Heart right ventricle (tissue), 16 donors: ENCODE measurements around the gene PCGF1. TPM values are rescaled to one million over a fixed set of nuclear protein-coding genes. Genes with fewer than 3 reads are reported as not detected.

Experiments used
- ATAC-seq, 8 donors: fragments of 200-7000 bp; cut with Tn5 transposase; one replicate each; pipeline ENCODE4 v1.9.1; 2020; ENCODE audit warnings: mild to moderate bottlenecking in 8 of 8, moderate library complexity in 8 of 8, moderate number of reproducible peaks in 1 of 8
- DNase-seq, 2 donors: peaks; one replicate each; pipeline ENCODE4 v3.0.0-alpha.2; 2020
- H3K27ac ChIP-seq, 10 donors: fragments of 200-600 bp; sonication (generic) in 2 of 10; one replicate each; pipeline versions ENCODE4 v1.5.0 to v1.8.0; 2020 to 2022; ENCODE audit warnings: mild to moderate bottlenecking in 3 of 10
- H3K27me3 ChIP-seq, 7 donors: fragments of 200-600 bp; one replicate each; pipeline ENCODE4 v1.8.0; 2021 to 2022; ENCODE audit warnings: mild to moderate bottlenecking in 2 of 7
- H3K36me3 ChIP-seq, 9 donors: fragments of 200-600 bp; sonication (generic) in 1 of 9; one replicate each; pipeline versions ENCODE4 v1.5.0 to v1.8.0; 2020 to 2022; ENCODE audit warnings: mild to moderate bottlenecking in 2 of 9
- H3K4me1 ChIP-seq, 9 donors: fragments of 200-600 bp; sonication (generic) in 1 of 9; one replicate each; pipeline versions ENCODE4 v1.5.0 to v1.8.0; 2020 to 2022; ENCODE audit warnings: mild to moderate bottlenecking in 4 of 9
- H3K4me3 ChIP-seq, 10 donors: fragments of 200-600 bp; sonication (generic) in 2 of 10; one replicate each; pipeline versions ENCODE4 v1.5.0 to v1.8.0; 2020 to 2022; ENCODE audit warnings: mild to moderate bottlenecking in 7 of 10, moderate library complexity in 2 of 10
- H3K9me3 ChIP-seq, 11 donors: fragments of 200-600 bp in 10 of 11; sonication (generic) in 2 of 11; one replicate each; pipeline versions ENCODE4 v1.5.0 to v1.8.0; 2013 to 2022; ENCODE audit warnings: mild to moderate bottlenecking in 2 of 11, control low read depth in 1 of 11, moderate library complexity in 1 of 11
- WGBS, 2 donors: extraction: QIAGEN DNeasy Blood & Tissue Kit; methylation state at CpG; one replicate each; pipeline ENCODE4 v1.1.7; 2013; ENCODE audit warnings: inconsistent platforms in 1 of 2; 5-methylcytosine and 5-hydroxymethylcytosine counted together
- intact Hi-C, 10 donors: fragments of 100-400 bp; cut with DNase I; formaldehyde crosslinking; loops; one replicate each; pipeline versions ENCODE4 v1.11.1 to v1.14.2; 2022
- polyA plus RNA-seq, 2 donors: library from polyadenylated mRNA; stranded (reverse); fragments of 200-250 nt; gene quantifications; one replicate each; pipeline ENCODE4 v1.2.3, GENCODE V29; 2013
- total RNA-seq, 10 donors: library from RNA; stranded (reverse); fragmentation: NEBNext Ultra II Directional in 3 of 10; extraction: Animal tissue kit (Norgen Biotek cat#: 25700) in 3 of 10; gene quantifications; one replicate each; pipeline versions ENCODE4 v1.2.1 to v1.2.4, GENCODE V29; 2021 to 2023
- TF ChIP-seq, protein P1 (sequence below), 9 donors: fragments of 200-600 bp; sonication (generic) in 2 of 9; IDR thresholded peaks; one replicate each; pipeline versions ENCODE4 v1.5.0 to v1.8.0; 2021 to 2022; ENCODE audit warnings: antibody characterized with exemption in 9 of 9, mild to moderate bottlenecking in 5 of 9, moderate library complexity in 1 of 9
- donor health status: Arrhythmogenic right ventricular cardiomyopathy.
- donor health status: ischemic (EF 13 %, LVEDD 7.1; RV severe dilation, severe dysfunction).
- donor health status: healthy with polysubstance abuse.
- donor health status: DM: no; HTN: yes; CAD: no.
- donor health status: DM: no; HTN: no; CAD: no.
- donor health status: ischemic (EF 25% LVEDD 6.9; RV normal size, moderate dysfunction).
- donor health status: ischemic (EF 25% LVEDD 5.7; RV mildly dilated, moderate dysfunction).
- donor health status: healthy.
- donor health status: DM: yes; HTN: yes; CAD: no.
- donor health status: Ischemic cardiomyopathy.
- donor health status: ischemic (EF 35%, LVEDD 5.7; RV mildly dilated, moderate dysfunction).
- donor health status: nonischemic (EF 11% LVEDD 7.7; RV severe dilation, severe dysfunction).
- donor health status: DM: yes; HTN: yes; CAD: no.
- donor health status: PGD.
- donor health status: ischemic (EF 29% LVEDD 5.4; RV normal size, mild dysfunction).
- donor health status: nonischemic (EF 23%, LVEDD 6.1; RV moderate dilation, normal function).

PCGF1 gene
- total and polyA plus RNA-seq, 12 donors, result 10.7 to 27.7 (median 16.0) TPM

DNA sequence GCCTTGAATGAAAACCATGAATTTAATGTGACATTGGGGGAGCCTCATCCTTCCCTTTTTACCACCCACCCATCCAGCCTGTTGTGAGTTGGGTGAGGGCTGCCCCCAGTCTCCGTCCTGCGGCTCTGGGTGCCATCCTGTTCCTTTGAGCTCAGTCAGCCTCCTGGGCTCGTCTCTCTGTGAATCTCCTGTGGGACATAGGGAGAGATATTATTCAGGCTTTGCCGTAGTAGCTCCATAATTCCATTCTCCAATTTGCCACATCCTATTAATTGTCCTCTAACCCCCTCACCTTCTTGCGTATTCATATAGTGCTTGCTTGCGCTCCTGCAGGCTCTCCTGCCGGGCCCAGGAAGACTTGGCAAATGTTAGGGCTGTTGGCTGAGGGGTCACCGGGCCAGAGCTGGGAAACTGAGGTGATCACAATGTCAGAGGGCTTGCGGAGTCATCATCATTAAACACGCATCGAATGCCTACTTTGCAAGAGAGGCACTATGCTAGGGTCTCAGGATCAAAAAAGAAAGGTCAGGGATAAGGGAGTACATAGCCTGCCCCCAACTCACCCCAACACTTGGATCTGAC lies 19.2 kb upstream of the PCGF1 start:
- TF ChIP-seq, protein P1, sequence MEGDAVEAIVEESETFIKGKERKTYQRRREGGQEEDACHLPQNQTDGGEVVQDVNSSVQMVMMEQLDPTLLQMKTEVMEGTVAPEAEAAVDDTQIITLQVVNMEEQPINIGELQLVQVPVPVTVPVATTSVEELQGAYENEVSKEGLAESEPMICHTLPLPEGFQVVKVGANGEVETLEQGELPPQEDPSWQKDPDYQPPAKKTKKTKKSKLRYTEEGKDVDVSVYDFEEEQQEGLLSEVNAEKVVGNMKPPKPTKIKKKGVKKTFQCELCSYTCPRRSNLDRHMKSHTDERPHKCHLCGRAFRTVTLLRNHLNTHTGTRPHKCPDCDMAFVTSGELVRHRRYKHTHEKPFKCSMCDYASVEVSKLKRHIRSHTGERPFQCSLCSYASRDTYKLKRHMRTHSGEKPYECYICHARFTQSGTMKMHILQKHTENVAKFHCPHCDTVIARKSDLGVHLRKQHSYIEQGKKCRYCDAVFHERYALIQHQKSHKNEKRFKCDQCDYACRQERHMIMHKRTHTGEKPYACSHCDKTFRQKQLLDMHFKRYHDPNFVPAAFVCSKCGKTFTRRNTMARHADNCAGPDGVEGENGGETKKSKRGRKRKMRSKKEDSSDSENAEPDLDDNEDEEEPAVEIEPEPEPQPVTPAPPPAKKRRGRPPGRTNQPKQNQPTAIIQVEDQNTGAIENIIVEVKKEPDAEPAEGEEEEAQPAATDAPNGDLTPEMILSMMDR (IDR thresholded peaks at IDR 0.05), result no peak
- Histone ChIP-seq H3K27me3 (peaks cover 0 to 4% (median 0%) of the 10 kb centered on the region in 7 donors), H3K4me3 (no peak overlapping the region), H3K9me3 (no peaks in the 10 kb centered on the region), H3K27ac (no peak overlapping the region), H3K36me3 (peaks cover 0 to 38% (median 23%) of the 10 kb centered on the region in 9 donors), H3K4me1 (peaks cover 12 to 33% (median 27%) of the 10 kb centered on the region in 9 donors)
- ATAC-seq (no peak), DNase-seq (no peak)
- 97 to 98% methylated on average over 11 of the region's 11 CpGs for WGBS, 2 donors
- intact Hi-C loops, result loop anchor here in 1 of 10 donors (5.0 kb wide), 1 partner anchor 44 kb away; the partner anchor contains the start of genes CCDC142 and TTC31

GRCh38 chr2:74525717-74526648 lies 18.5 kb upstream of the PCGF1 start, which contains the start of gene DQX1:
Gene DQX1 (minus strand): TSS chr2:74526231. CDS start chr2:74525729, 502 bp downstream.
- Histone ChIP-seq H3K4me3 (no peak within 1 kb of the TSS), H3K27me3 (peaks cover 0 to 8% (median under 1%) of the 10 kb centered on the region in 7 donors), H3K36me3 (peaks cover 0 to 30% (median 23%) of the 10 kb centered on the region in 9 donors), H3K27ac (no peak within 1 kb of the TSS), H3K9me3 (no peaks in the 10 kb centered on the region), H3K4me1 (peaks cover 6 to 25% (median 20%) of the 10 kb centered on the region in 9 donors)
- DNase-seq (no peak), ATAC-seq (no peak)
- TF ChIP-seq, protein P1 (IDR thresholded peaks at IDR 0.05), result no peak
- WGBS, 2 donors, result 89 to 91% methylated on average over 11 of the region's 11 CpGs
- intact Hi-C loops, result loop anchor here in 1 of 10 donors (5.0 kb wide), 1 partner anchor 44 kb away; the partner anchor contains the start of genes CCDC142 and TTC31

DNA sequence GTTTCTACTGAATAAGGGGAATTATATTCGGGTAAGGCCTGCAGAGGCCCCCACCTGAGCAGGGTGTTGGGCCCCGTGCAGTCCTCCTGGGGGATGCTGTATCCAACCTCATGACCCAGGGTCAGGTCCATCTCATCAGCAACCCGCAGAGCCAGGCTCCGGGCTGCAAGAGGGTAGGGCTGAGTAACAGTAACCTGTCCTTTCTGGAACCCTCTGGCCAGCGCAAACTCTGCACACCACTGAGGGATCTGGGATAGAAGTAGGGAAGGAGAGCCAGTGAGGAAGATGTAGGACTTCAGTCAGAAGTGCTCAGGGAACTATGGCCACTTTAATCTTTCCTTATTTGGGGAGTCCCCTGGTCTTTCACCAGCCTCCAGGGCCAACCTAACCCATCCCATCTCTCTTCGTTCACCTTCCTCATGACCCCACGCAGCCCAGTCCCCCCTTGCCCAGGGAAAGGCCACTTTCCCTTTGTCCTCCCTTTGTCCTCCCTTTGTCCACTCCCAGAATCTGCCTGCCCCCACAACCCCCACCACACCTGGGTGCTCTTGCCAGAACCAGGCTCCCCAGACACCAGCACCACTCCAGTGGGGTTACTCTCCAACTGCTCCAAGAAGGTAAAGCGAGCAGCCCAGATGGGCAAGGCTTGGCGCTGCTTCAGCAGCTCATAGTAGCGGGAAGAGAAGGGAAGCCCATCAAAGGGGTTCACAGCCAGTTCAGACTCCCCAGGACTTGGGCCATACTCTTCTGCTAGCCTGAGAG lies 17.6 kb upstream of the PCGF1 start:
- intact Hi-C loops, result loop anchor here in 1 of 10 donors (5.0 kb wide), 1 partner anchor 43 kb away; the partner anchor contains the start of genes CCDC142 and TTC31
- peaks cover 5 to 20% (median 14%) of the 10 kb centered on the region in 9 donors for H3K4me1 ChIP-seq
- H3K4me3 ChIP-seq, result no peak overlapping the region
- peaks cover 0 to 16% (median 9%) of the 10 kb centered on the region in 7 donors for H3K27me3 ChIP-seq
- ATAC-seq (no peak), DNase-seq (no peak)
- no peaks in the 10 kb centered on the region for H3K9me3 ChIP-seq
- WGBS, 2 donors, result 87 to 90% methylated on average over 10 of the region's 10 CpGs
- no peak overlapping the region for H3K27ac ChIP-seq
- peaks cover 0 to 30% (median 23%) of the 10 kb centered on the region in 9 donors for H3K36me3 ChIP-seq
- TF ChIP-seq, protein P1 (IDR thresholded peaks at IDR 0.05), result no peak
